Posterior vena cava (tissue), 2 donors: ENCODE data around the gene CCT7. TPM values are rescaled to one million over a fixed set of nuclear protein-coding genes. Genes with fewer than 3 reads are reported as not detected.
"Not testable (repeated sequence)": the region's sequence is repeated elsewhere in the genome, so short reads cannot be mapped to it uniquely, and the experiment has no call there.

Experiments
- DNase-seq: peaks from one replicate; pipeline ENCODE4 v3.0.0-alpha.2; 2020; ENCODE audit warnings: low spot score
- intact Hi-C, 2 donors: fragments of 100-400 bp; cut with DNase I; formaldehyde crosslinking; loops; one replicate each; pipeline versions ENCODE4 v1.14.1 to v1.14.2; 2022 to 2023
- total RNA-seq, 2 donors: library from RNA; stranded (reverse); fragmentation: NEBNext Ultra II Directional; extraction: Animal tissue kit (Norgen Biotek cat#: 25700); gene quantifications; one replicate each; pipeline ENCODE4 v1.2.1, GENCODE V29; 2021
- donor health status: DM: yes; HTN: yes; CAD: no.
- donor health status: DM: yes; HTN: yes; CAD: no.

The CCT7 gene
- total RNA-seq, 2 donors from 2014 or later, result 190 to 234 TPM

DNA sequence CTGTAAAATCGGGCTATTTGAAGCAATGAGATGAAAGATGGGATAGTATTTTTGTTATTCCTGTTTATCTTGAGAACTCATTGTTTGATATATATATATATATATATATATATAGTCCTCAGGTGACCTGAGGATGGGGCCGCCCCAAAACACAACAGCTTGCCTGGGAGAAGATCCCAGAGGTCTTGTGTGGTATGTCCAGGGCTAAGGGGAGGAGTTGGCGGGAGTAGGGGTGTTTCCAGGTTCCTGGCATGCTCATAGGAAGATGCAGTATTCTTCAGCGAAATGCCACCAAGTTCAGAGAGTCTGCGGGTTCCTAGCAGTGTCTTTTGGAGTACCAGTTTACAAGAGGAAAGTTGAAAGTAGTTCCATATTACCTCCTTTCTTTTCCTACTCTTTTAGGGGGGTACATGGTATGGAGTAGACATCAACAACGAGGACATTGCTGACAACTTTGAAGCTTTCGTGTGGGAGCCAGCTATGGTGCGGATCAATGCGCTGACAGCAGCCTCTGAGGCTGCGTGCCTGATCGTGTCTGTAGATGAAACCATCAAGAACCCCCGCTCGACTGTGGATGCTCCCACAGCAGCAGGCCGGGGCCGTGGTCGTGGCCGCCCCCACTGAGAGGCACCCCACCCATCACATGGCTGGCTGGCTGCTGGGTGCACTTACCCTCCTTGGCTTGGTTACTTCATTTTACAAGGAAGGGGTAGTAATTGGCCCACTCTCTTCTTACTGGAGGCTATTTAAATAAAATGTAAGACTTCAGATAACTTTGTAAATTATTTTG lies 18.3 kb downstream of the CCT7 start:
- intact Hi-C loops, result loop anchor here in 1 of 2 donors (2.0 kb wide), 1 partner anchor 26 kb away; no protein-coding TSS in a partner anchor
- DNase-seq, result peak; percentile 56

GRCh38 chr2:73253400-73253799 lies 19.3 kb downstream of the CCT7 start:
- no peak for DNase-seq
- intact Hi-C loops, result loop anchor here in 1 of 2 donors (2.0 kb wide), 1 partner anchor 27 kb away; no protein-coding TSS in a partner anchor

- peak; percentile 40 for DNase-seq
- intact Hi-C loops, result loop anchor here in 1 of 2 donors (2.0 kb wide), 1 partner anchor 27 kb away; no protein-coding TSS in a partner anchor
Measured at GRCh38 chr2:73253901-73254300, 19.8 kb downstream of the CCT7 start.

GRCh38 chr2:73254343-73255006 lies 20.4 kb downstream of the CCT7 start:
- peak; percentile 34 for DNase-seq
- intact Hi-C loops, result no loop called here

GRCh38 chr2:73255007-73255644 lies 21.0 kb downstream of the CCT7 start:
- DNase-seq, result peak; percentile 72
- intact Hi-C loops, result no loop called here

GRCh38 chr2:73255907-73256617 lies 22.0 kb downstream of the CCT7 start:
- peak; percentile 47 for DNase-seq
- intact Hi-C loops, result no loop called here

- intact Hi-C loops, result no loop called here
- DNase-seq, result no peak
Measured at GRCh38 chr2:73256618-73256922, 22.5 kb downstream of the CCT7 start.

- intact Hi-C loops, result no loop called here
- peak; percentile 34 for DNase-seq
Measured at GRCh38 chr2:73257021-73257420, 22.9 kb downstream of the CCT7 start.

DNA sequence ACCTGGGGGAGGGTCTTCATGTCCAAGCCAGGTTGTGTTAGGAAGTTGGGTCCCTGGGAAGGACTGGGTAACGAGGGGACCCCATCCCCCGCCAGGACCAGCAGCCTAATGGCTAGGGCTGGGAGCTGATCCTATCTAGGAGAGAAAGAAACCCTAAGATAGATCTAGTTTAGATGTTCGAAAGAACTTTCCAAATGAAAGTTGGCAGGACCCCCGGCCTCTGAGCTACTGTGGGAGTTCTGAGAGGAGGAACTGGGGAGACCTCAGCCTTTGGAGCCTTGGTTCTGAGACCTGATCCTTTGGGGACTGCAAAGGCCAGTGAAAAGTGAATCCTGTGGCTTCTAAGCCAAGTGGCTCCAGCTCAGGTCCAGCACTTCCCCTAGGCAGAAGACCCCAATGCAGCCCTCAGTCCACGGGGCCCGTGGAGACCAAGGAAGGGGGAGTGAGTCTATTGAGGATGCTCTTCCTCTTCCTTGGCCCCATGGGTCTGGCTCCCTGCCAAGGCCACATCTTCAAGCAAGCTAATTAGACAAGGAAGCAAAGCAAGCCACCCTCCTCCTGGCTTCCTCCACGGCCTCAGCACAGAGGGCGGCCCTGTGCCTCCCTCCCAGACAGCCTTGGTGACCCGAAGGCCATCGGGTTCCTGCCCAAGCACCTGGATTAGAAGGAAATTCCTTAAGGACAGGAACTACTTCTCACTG lies 23.5 kb downstream of the CCT7 start:
- intact Hi-C loops, result no loop called here
- DNase-seq, result peak; percentile 84

- intact Hi-C loops, result no loop called here
- DNase-seq, result peak; percentile 65
Measured at GRCh38 chr2:73258186-73258912, 24.2 kb downstream of the CCT7 start.

GRCh38 chr2:73258913-73259215 lies 24.8 kb downstream of the CCT7 start:
- DNase-seq, result peak; percentile 64
- intact Hi-C loops, result no loop called here

- intact Hi-C loops, result no loop called here
- peak; percentile 61 for DNase-seq
Measured at GRCh38 chr2:73259276-73259675, 25.2 kb downstream of the CCT7 start.

GRCh38 chr2:73259704-73260337 lies 25.7 kb downstream of the CCT7 start:
- intact Hi-C loops, result no loop called here
- no peak for DNase-seq

DNA sequence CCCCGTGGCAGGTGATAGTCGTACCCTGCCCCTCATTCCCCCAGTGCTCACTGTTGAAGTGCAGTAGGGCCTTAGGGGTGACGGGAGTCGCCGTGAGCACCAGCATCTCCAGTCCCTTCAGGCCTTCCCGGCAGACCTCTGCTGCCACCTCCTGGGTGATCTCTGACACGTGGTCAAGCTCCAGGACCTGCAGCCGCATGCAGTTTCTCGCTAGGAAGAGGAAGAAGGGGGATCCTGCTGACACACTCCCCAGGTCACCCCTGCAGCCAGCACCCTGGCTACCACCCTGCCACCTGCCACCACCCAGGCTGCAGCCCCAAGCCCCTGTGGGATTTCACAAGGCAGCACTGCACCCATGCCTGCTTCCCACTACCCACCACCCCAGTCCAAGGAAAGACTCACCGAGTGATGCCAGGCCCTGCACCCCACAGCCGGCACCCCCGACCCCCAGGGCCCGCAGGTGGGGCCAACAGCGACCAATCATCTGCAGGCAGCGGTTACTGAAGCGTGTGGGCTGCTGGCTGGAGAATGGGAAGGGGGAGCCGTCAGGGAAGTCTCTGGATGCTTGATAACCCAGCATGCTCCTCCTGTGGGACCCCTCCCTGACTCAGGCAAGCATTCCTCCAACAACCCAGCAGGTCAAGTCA lies 26.4 kb downstream of the CCT7 start:
- peak; percentile 79 for DNase-seq
- intact Hi-C loops, result no loop called here

DNA sequence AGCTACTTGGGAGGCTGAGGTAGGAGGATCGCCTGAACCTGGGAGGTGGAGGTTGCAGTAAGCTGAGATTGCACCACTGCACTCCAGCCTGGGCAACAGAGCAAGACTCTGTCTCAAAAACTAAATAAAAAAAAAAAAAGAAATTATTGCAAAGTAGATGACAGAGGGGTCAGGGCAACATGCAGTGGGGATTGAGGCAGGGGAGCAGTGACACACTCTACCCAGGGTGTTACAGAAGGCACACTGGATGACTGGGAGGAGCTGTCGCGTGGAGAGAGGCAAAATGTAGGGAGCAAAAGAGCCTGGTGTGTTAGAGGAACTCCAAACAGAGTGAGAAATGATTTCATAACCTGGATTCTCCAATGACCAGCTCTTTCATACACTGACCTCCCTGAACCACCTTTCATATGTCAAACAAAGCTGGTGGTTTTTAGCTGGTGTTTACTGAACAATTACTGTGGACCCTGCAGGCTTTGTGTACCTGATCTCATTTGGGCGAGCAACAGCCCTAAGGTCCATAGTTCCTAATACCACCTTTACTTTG lies 28.1 kb downstream of the CCT7 start:
- no peak for DNase-seq
- intact Hi-C loops, result no loop called here

GRCh38 chr2:73262691-73263429 lies 28.8 kb downstream of the CCT7 start:
- intact Hi-C loops, result not testable (repeated sequence)
- peak; percentile 49 for DNase-seq
